ENCODE measurements around the gene RERE. TPM values are rescaled to one million over a fixed set of nuclear protein-coding genes. Genes with fewer than 3 reads are reported as not detected.

The RERE gene
- total RNA-seq, 1 donor from 2014 or later, result 64.6 TPM

- TF ChIP-seq CTCF (IDR thresholded peaks at IDR 0.05), result no peak
These were observed 350.1 kb downstream of the RERE start for GRCh38 chr1:8467308-8467707.

GRCh38 chr1:8465692-8466091 is 351.7 kb downstream of the RERE start:
- TF ChIP-seq CTCF (IDR thresholded peaks at IDR 0.05), result no peak
- H3K4me1 ChIP-seq, result peaks cover 0 to 17% of the 10 kb centered on the region in 2 donors
- H3K27ac ChIP-seq, result no peak overlapping the region
- no peaks in the 10 kb centered on the region for H3K9me3 ChIP-seq
- H3K36me3 ChIP-seq, result no peaks in the 10 kb centered on the region
- H3K4me3 ChIP-seq, result no peak overlapping the region
- DNase-seq (ENCODE audit: low spot score in 2 of 2), result no peak
- no peaks in the 10 kb centered on the region for H3K27me3 ChIP-seq
- intact Hi-C loops (cut with DNase I), result no loop called here

More at GRCh38 chr1:8467308-8467707, 350.1 kb downstream of the RERE start:
- Histone ChIP-seq H3K27me3 (no peaks in the 10 kb centered on the region), H3K4me3 (no peak overlapping the region), H3K27ac (no peak overlapping the region), H3K4me1 (peaks cover 0 to 13% of the 10 kb centered on the region in 2 donors), H3K9me3 (no peaks in the 10 kb centered on the region), H3K36me3 (no peaks in the 10 kb centered on the region)
- DNase-seq (ENCODE audit: low spot score in 2 of 2), result no peak
- intact Hi-C loops (cut with DNase I), result no loop called here

- no peak for DNase-seq (ENCODE audit: low spot score in 2 of 2)
- Histone ChIP-seq H3K9me3 (no peaks in the 10 kb centered on the region), H3K4me3 (no peak overlapping the region), H3K27ac (no peak overlapping the region), H3K36me3 (no peaks in the 10 kb centered on the region), H3K27me3 (no peaks in the 10 kb centered on the region), H3K4me1 (peaks cover 0 to 17% of the 10 kb centered on the region in 2 donors)
- intact Hi-C loops (cut with DNase I), result no loop called here
- TF ChIP-seq CTCF (IDR thresholded peaks at IDR 0.05), result no peak
These were observed 352.4 kb downstream of the RERE start for GRCh38 chr1:8465013-8465412.

- Histone ChIP-seq H3K36me3 (no peaks in the 10 kb centered on the region), H3K27me3 (no peaks in the 10 kb centered on the region), H3K4me3 (no peak overlapping the region), H3K4me1 (peaks cover 0 to 17% of the 10 kb centered on the region in 2 donors), H3K9me3 (no peaks in the 10 kb centered on the region), H3K27ac (peak overlapping the region; percentile 71 to 83)
- no peak for DNase-seq (ENCODE audit: low spot score in 2 of 2)
- TF ChIP-seq CTCF (IDR thresholded peaks at IDR 0.05), result no peak
- intact Hi-C loops (cut with DNase I), result loop anchor here (5.0 kb wide), 1 partner anchor 37 kb away; no protein-coding TSS in a partner anchor
These were observed 353.1 kb downstream of the RERE start for GRCh38 chr1:8464377-8464776.

GRCh38 chr1:8463144-8463927 is 354.1 kb downstream of the RERE start:
- Histone ChIP-seq H3K27me3 (no peaks in the 10 kb centered on the region), H3K9me3 (no peaks in the 10 kb centered on the region), H3K4me1 (peaks cover 0 to 17% of the 10 kb centered on the region in 2 donors), H3K4me3 (peak overlapping the region in 1 of 2 donors; percentile 49), H3K36me3 (no peaks in the 10 kb centered on the region), H3K27ac (peak overlapping the region; percentile 71 to 83)
- TF ChIP-seq CTCF (IDR thresholded peaks at IDR 0.05), result no peak
- intact Hi-C loops (cut with DNase I), result loop anchor here (5.0 kb wide), 1 partner anchor 36 kb away; no protein-coding TSS in a partner anchor
- no peak for DNase-seq (ENCODE audit: low spot score in 2 of 2)
